ENCODE data around the gene JAKMIP3.

Gene JAKMIP3

GRCh38 chr10:132096223-132096622 is 30.5 kb downstream of the JAKMIP3 start:
- TF ChIP-seq, protein P1, sequence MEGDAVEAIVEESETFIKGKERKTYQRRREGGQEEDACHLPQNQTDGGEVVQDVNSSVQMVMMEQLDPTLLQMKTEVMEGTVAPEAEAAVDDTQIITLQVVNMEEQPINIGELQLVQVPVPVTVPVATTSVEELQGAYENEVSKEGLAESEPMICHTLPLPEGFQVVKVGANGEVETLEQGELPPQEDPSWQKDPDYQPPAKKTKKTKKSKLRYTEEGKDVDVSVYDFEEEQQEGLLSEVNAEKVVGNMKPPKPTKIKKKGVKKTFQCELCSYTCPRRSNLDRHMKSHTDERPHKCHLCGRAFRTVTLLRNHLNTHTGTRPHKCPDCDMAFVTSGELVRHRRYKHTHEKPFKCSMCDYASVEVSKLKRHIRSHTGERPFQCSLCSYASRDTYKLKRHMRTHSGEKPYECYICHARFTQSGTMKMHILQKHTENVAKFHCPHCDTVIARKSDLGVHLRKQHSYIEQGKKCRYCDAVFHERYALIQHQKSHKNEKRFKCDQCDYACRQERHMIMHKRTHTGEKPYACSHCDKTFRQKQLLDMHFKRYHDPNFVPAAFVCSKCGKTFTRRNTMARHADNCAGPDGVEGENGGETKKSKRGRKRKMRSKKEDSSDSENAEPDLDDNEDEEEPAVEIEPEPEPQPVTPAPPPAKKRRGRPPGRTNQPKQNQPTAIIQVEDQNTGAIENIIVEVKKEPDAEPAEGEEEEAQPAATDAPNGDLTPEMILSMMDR (IDR thresholded peaks at IDR 0.05; ENCODE audit: control extremely low read depth, extremely low read depth, low read depth, missing control alignments) = no peak
- ChIA-PET CTCF (no interaction called here), POLR2A (no interaction called here)
- DNase-seq (ENCODE audit: extremely low spot score) = no peak

DNA sequence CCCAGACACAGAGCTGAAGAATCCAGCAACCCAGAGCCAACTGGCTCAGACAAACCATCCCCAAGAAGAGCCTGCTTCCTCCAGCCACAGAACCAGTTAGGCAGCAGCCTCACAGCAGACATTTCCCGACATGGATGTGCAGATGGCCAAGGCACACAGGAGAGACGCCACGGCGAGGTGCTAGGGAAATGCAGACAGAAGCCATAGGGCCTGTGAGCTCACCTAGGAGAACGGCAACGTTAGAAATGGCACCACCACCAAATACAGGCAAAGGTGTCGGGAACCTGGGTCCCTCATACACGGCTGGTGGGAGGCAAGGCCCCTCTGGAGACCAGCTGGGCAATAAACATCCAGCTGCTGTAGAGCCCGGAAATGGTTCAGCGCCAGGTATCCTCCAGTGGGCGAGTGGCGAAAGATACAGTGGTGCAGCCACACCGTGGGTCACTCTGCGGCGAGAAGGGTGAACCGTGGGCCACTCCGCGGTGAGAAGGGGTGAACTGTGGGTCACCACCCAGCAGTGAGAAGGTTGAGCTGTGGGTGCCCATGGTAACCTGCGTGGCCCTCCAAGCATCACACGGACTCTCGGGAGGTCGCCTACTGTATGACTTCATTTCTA is 31.2 kb downstream of the JAKMIP3 start:
- ChIA-PET POLR2A (no interaction called here), CTCF (no interaction called here)

DNA sequence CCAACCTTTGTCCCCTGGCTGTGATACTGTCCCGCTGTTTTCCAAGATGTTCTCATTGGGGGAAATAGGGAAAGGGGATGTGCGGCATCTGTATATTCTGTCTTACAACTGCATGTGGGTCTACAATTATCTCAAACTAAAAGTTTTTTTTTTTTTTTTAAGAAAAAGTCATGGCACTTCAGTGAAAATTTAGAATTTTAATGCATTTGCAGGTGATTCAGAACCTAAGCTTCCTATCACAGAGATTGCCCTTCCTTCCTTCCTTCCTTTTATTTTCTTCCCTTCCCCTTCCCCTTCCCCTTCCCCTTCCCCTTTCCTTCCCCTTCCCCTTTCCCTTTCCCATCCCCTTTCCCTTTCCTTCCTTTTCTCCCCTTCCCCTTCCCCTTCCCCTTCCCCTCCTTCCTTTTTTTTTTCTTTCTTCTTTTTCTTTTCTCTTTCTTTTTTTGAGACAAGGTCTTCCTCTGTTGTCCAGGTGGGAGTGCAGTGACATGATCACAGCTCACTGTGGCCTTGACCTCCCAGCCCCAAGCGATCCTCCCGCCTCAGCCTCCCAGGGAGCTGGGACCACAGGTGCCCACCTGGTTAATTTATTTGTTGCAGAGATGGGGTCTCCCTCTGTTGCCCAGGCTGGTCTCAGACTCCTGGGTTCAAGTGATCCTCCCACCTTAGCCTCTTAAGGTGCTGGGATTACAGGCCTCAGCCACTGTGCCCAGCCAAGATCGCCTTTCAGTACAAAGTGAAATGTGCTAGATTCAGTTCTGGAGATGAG is 32.0 kb downstream of the JAKMIP3 start:
- TF ChIP-seq, protein P1 (IDR thresholded peaks at IDR 0.05; ENCODE audit: control extremely low read depth, extremely low read depth, low read depth, missing control alignments) = no peak
- no peak for DNase-seq (ENCODE audit: extremely low spot score)
- CTCF ChIA-PET = no interaction called here
- POLR2A ChIA-PET = no interaction called here

More for the DNA sequence above, 31.2 kb downstream of the JAKMIP3 start:
- TF ChIP-seq, protein P1 (IDR thresholded peaks at IDR 0.05; ENCODE audit: control extremely low read depth, extremely low read depth, low read depth, missing control alignments) = no peak
- DNase-seq (ENCODE audit: extremely low spot score) = no peak

DNA sequence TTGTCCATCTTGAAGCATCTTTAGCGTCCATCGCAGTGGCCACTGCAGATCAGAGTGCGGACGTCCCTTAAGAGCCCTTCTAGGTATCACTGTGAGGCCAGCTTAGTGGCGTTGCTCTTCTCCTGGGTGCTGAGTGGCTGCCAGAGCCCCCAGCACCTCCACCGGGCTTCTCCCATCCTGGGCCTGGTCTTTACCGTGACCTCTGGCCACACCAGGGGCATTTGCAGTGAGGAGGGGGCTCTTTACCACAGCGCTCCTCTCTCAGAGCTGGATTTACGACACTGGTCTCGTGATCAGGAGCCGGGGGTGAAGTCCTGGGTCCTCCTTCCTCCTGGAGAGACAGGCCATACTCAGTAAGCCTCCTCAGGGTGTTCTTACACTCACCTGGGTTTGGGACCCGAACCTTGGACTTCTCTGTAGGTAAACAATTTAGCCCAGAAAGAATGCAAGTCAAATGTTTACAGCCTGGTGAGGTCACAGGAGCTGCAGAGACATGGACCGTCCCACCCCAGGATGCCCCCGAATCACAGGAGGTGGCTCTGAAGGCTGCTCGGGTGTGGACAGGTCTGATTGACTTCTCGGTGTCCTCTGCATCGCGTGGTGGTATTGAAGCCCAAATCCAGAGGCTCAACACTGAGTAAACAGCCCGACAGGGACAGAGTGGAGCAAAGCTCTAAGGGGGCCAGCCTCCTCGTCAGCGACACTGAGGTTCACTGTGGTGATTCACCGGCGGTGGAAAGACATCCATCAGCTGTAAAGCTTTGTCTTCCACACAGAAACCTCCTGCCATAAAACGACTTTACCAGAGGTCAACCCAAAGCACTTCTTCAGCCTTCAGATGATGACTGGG is 33.0 kb downstream of the JAKMIP3 start:
- ChIA-PET POLR2A (no interaction called here), CTCF (no interaction called here)
- DNase-seq (ENCODE audit: extremely low spot score) = no peak
- TF ChIP-seq, protein P1 (IDR thresholded peaks at IDR 0.05; ENCODE audit: control extremely low read depth, extremely low read depth, low read depth, missing control alignments) = no peak

- CTCF ChIA-PET = no interaction called here
- TF ChIP-seq, protein P1 (IDR thresholded peaks at IDR 0.05; ENCODE audit: control extremely low read depth, extremely low read depth, low read depth, missing control alignments) = no peak
- DNase-seq (ENCODE audit: extremely low spot score) = no peak
- POLR2A ChIA-PET = no interaction called here
These were observed 33.8 kb downstream of the JAKMIP3 start for GRCh38 chr10:132099389-132100090.

- TF ChIP-seq, protein P1 (IDR thresholded peaks at IDR 0.05; ENCODE audit: control extremely low read depth, extremely low read depth, low read depth, missing control alignments) = no peak
- ChIA-PET POLR2A (no interaction called here), CTCF (no interaction called here)
- DNase-seq (ENCODE audit: extremely low spot score) = no peak
These were observed 34.3 kb downstream of the JAKMIP3 start for GRCh38 chr10:132100091-132100481.

Measured in GM10248 (cell line).